ENCODE results near the gene NEIL3. TPM values are rescaled to one million over a fixed set of nuclear protein-coding genes. Genes with fewer than 3 reads are reported as not detected.

Gene NEIL3
- total and polyA plus RNA-seq, 9 of the 15 experiments (the other 6 are each of a cell fraction or from before 2014, with no cell fraction given): 2.7 to 23.3 (median 12.9) TPM

- no peak for TF ChIP-seq ELK1 (CRISPR knock-in tag; IDR thresholded peaks at IDR 0.05)
- peak; percentile 96 for TF ChIP-seq NKRF (IDR thresholded peaks at IDR 0.05; ENCODE audit: borderline replicate concordance)
- no peak for TF ChIP-seq CHD7 (IDR thresholded peaks at IDR 0.05; ENCODE audit: low read depth, low read length)
- TF ChIP-seq HNRNPK (IDR thresholded peaks at IDR 0.05; ENCODE audit: low read depth, low read length, poor library complexity, severe bottlenecking): no peak
- peak; percentile 39 for TF ChIP-seq SMAD1 (IDR thresholded peaks at IDR 0.05; ENCODE audit: low read depth, low read length, partially characterized antibody)
- TF ChIP-seq CHD1 (IDR thresholded peaks at IDR 0.05; ENCODE audit: low read length): no peak
- TF ChIP-seq HNRNPLL (IDR thresholded peaks at IDR 0.05; ENCODE audit: low read depth, low read length, poor library complexity, severe bottlenecking): peak; percentile 71
- TF ChIP-seq ZBTB8A (IDR thresholded peaks at IDR 0.05; ENCODE audit: partially characterized antibody): no peak
Observed at GRCh38 chr4:177309522-177310371, at the start of gene NEIL3 (continued).
